HEK293 (cell line): ENCODE results near the gene FAM107A.

Source experiments
- TF ChIP-seq, protein P1 (sequence below): fragments of 450-650 bp; formaldehyde crosslinking; IDR thresholded peaks from 2 replicates; pipeline ENCODE4 v1.5.1; 2016; ENCODE audit warnings: missing biosample characterization, missing genetic modification characterization
- TF ChIP-seq, protein P2 (sequence below): fragments of 450-650 bp; formaldehyde crosslinking; IDR thresholded peaks from 2 replicates; pipeline ENCODE4 v1.5.1; 2016; ENCODE audit warnings: missing biosample characterization, missing genetic modification characterization, low read depth

DNA sequence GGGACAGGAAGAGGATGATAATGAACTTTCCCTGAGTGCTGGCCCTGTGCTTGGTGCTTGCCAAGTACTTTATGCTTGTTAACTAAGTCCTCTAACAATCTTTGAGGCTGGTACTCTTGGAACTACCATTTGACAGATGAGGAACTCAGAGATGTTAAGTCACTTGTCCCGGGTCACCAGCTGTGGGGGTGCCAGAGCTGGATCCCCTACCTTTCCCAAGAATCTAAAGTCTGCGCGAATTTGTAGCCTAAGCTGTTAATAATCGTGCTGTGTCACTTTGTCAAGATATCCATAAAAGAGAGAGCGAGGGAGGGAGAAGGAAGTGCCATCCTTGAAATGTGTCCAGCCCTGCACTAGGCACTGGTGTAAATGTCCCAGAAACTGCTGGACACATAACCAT lies 21.2 kb downstream of the FAM107A start:
- TF ChIP-seq, protein P1, sequence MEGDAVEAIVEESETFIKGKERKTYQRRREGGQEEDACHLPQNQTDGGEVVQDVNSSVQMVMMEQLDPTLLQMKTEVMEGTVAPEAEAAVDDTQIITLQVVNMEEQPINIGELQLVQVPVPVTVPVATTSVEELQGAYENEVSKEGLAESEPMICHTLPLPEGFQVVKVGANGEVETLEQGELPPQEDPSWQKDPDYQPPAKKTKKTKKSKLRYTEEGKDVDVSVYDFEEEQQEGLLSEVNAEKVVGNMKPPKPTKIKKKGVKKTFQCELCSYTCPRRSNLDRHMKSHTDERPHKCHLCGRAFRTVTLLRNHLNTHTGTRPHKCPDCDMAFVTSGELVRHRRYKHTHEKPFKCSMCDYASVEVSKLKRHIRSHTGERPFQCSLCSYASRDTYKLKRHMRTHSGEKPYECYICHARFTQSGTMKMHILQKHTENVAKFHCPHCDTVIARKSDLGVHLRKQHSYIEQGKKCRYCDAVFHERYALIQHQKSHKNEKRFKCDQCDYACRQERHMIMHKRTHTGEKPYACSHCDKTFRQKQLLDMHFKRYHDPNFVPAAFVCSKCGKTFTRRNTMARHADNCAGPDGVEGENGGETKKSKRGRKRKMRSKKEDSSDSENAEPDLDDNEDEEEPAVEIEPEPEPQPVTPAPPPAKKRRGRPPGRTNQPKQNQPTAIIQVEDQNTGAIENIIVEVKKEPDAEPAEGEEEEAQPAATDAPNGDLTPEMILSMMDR (tag by site-specific recombination) = no peak
- TF ChIP-seq, protein P2, sequence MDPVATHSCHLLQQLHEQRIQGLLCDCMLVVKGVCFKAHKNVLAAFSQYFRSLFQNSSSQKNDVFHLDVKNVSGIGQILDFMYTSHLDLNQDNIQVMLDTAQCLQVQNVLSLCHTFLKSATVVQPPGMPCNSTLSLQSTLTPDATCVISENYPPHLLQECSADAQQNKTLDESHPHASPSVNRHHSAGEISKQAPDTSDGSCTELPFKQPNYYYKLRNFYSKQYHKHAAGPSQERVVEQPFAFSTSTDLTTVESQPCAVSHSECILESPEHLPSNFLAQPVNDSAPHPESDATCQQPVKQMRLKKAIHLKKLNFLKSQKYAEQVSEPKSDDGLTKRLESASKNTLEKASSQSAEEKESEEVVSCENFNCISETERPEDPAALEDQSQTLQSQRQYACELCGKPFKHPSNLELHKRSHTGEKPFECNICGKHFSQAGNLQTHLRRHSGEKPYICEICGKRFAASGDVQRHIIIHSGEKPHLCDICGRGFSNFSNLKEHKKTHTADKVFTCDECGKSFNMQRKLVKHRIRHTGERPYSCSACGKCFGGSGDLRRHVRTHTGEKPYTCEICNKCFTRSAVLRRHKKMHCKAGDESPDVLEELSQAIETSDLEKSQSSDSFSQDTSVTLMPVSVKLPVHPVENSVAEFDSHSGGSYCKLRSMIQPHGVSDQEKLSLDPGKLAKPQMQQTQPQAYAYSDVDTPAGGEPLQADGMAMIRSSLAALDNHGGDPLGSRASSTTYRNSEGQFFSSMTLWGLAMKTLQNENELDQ (tag by site-specific recombination) = no peak
